Fibroblast of skin of right biceps (primary cell): ENCODE data around the gene ZBTB39.
"Not testable (repeated sequence)": the region's sequence is repeated elsewhere in the genome, so short reads cannot be mapped to it uniquely, and the experiment has no call there.

Source experiments
- DNase-seq: peaks from one replicate; pipeline ENCODE4 v3.0.0-alpha.2; 2013

ZBTB39 gene

GRCh38 chr12:57029457-57029856 lies 23.1 kb upstream of the ZBTB39 start:
- no peak for DNase-seq

- DNase-seq, result no peak
Observed at GRCh38 chr12:57027805-57028153, 21.4 kb upstream of the ZBTB39 start.

GRCh38 chr12:57027011-57027804 lies 20.9 kb upstream of the ZBTB39 start:
- DNase-seq, result no peak

GRCh38 chr12:57025196-57025595 lies 18.9 kb upstream of the ZBTB39 start:
- no peak for DNase-seq

- not testable (repeated sequence) for DNase-seq
Observed at GRCh38 chr12:57022324-57022723, 16.0 kb upstream of the ZBTB39 start.

GRCh38 chr12:57019983-57020719 lies 13.8 kb upstream of the ZBTB39 start:
- no peak for DNase-seq

GRCh38 chr12:57018906-57019305 lies 12.6 kb upstream of the ZBTB39 start:
- DNase-seq, result no peak

GRCh38 chr12:57018353-57018752 lies 12.0 kb upstream of the ZBTB39 start:
- DNase-seq, result not testable (repeated sequence)

- DNase-seq, result no peak
Observed at GRCh38 chr12:57016348-57016747, 10.0 kb upstream of the ZBTB39 start, which contains the start of gene TAC3. TSS of gene TAC3 (minus strand) at chr12:57016529. CDS start at chr12:57015797, 732 bp downstream.

GRCh38 chr12:57012600-57013465 lies 6.5 kb upstream of the ZBTB39 start:
- no peak for DNase-seq

- no peak for DNase-seq
Observed at GRCh38 chr12:57011438-57012424, 5.4 kb upstream of the ZBTB39 start.

GRCh38 chr12:57010627-57011247 lies 4.4 kb upstream of the ZBTB39 start:
- DNase-seq, result no peak

GRCh38 chr12:57009949-57010626 lies 3.7 kb upstream of the ZBTB39 start:
- DNase-seq, result no peak

GRCh38 chr12:57008178-57008577 lies 1.8 kb upstream of the ZBTB39 start:
- peak; percentile 61 for DNase-seq

- no peak for DNase-seq
Observed at GRCh38 chr12:57006809-57007475, 596 bp upstream of the ZBTB39 start.

GRCh38 chr12:57004651-57005050 lies 1.7 kb downstream of the ZBTB39 start:
- no peak for DNase-seq

GRCh38 chr12:57003395-57003794 lies 3.0 kb downstream of the ZBTB39 start:
- no peak for DNase-seq

- peak; percentile 50 for DNase-seq
Observed at GRCh38 chr12:57001448-57001906, 4.9 kb downstream of the ZBTB39 start.

- no peak for DNase-seq
Observed at GRCh38 chr12:57000393-57000792, 6.0 kb downstream of the ZBTB39 start.

- no peak for DNase-seq
Observed at GRCh38 chr12:56999456-56999855, 6.9 kb downstream of the ZBTB39 start.
